Measurements from ENCODE around the gene CKS2.
"Not testable (repeated sequence)": the region's sequence is repeated elsewhere in the genome, so short reads cannot be mapped to it uniquely, and the experiment has no call there.

The CKS2 gene

DNA sequence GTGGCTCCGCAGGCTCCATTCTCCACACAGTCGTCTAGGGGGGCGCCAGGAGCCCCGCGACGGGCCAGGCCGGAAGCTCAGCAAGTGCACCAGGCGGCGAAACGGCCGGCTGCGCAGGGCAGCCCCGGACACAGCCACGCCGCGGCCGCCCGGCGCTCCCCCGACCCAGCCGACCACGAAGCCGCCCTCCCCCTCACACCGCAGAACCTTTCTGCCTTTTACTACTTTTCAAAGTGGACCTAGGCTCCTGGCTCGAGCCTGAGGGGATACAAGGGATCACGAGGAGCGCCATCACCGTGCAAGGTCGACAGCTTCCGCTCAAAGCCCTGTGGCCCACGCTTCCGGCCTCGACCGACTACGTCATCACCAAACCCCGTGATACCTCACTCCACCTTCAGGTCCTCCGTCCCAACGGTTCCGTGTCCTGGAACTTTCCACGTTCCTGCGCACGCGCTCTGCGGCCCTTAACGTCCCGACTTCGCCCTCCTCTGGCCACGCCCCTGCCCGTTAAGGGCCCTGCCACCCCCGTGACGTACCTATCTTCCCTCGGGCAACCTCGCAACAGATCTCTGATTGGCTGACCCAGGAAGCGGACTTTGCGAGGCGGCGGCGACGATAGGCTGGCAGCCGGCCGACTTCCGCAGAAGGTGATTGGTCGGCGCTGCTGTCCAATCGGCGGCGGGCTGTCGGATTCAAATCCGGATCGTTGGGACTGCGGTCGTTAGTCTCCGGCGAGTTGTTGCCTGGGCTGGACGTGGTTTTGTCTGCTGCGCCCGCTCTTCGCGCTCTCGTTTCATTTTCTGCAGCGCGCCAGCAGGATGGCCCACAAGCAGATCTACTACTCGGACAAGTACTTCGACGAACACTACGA is at the start of gene CKS2:
CKS2 (plus strand) TSS at position 721 of the 871 bp plus-strand sequence; CDS start at position 819, 98 bp downstream.
- peak; percentile 90 for DNase-seq (ENCODE audit: extremely low spot score, insufficient read length, low read depth)
- peak; percentile 100 for FAIRE-seq

GRCh38 chr9:89273528-89274279 is 37.3 kb upstream of the CKS2 start:
- no peak for DNase-seq (ENCODE audit: extremely low spot score, insufficient read length, low read depth)
- FAIRE-seq = no peak

DNA sequence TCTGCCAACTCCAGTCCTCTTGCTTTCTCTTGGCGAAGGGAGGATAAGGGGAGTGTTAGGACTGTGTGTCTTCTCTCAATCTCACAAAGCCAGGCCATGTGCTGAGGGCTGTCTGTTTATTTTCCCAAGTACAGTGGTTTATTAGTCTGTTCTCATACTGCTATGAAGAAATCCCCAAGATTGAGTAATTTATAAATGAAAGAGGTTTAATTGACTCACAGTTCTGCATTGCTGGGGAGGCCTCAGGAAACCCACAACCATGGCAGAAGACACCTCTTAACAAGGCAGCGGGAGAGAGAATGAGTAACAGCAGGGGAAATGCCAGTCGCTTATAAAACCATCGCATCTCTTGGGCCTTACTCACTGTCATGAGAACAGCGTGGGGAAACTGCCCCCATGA is 36.2 kb upstream of the CKS2 start:
- DNase-seq (ENCODE audit: extremely low spot score, insufficient read length, low read depth) (no peak), FAIRE-seq (no peak)

- DNase-seq (ENCODE audit: extremely low spot score, insufficient read length, low read depth); FAIRE-seq: not testable (repeated sequence)
Measured at GRCh38 chr9:89276040-89276439, 35.0 kb upstream of the CKS2 start.

GRCh38 chr9:89277043-89277442 is 34.0 kb upstream of the CKS2 start:
- no peak for FAIRE-seq
- no peak for DNase-seq (ENCODE audit: extremely low spot score, insufficient read length, low read depth)

- no peak for DNase-seq (ENCODE audit: extremely low spot score, insufficient read length, low read depth)
- peak; percentile 72 for FAIRE-seq
Measured at GRCh38 chr9:89277454-89277853, 33.5 kb upstream of the CKS2 start.

- FAIRE-seq (no peak), DNase-seq (ENCODE audit: extremely low spot score, insufficient read length, low read depth) (no peak)
Measured at GRCh38 chr9:89278551-89278950, 32.4 kb upstream of the CKS2 start.

DNA sequence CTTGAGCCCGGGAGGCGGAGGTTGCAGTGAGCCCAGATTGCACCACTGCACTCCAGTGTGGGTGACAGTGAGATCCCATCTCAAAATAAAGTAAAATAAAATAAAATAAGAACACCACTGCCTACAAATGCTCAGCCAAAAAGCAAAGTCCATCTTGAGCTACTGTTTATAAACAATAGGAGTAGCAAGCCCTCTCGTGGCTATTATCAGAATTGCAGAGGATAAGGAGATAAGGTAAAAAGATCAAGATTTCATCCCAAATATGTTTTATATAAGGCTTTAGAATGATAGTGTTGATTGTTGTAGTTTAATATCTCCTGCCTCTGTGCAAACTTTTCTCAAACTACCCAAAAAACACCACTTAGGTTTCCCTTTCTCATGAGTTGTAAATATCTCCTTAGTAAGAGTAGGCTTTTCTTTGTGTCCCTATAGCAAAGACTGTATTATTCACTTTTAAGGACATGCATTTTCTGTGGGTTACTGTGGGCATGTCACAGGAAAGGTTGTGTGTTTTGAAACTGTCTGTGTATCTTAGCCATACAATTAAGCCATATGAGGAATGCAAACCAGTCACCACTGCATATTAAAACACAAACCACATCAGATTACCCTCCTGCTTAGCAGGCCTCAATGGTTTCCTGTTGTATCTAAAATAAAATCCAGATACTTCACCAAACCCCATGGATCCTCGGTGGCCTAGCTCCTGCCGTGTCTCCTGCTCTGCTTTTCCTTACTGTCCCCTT is 31.8 kb upstream of the CKS2 start:
- FAIRE-seq (peak; percentile 76), DNase-seq (ENCODE audit: extremely low spot score, insufficient read length, low read depth) (no peak)

DNA sequence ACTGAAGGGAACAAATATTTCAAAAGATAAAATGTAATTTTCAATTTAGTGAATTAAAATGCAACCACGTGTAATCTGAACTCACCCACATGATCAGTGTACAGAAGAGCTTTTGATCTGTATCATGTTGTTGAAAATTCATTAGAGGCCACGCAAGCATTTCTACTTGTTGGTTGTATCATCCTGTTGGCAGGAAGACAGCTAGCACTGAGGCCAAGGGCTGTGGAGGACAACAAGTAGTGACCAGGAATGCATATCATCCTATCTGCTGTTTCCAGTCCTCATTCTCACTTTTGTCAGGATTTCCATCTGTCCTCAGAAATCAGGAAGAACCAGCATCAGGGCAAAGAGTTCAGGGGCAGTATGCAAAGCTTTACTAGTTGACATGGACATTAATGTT is 29.9 kb upstream of the CKS2 start:
- FAIRE-seq (no peak), DNase-seq (ENCODE audit: extremely low spot score, insufficient read length, low read depth) (no peak)

DNA sequence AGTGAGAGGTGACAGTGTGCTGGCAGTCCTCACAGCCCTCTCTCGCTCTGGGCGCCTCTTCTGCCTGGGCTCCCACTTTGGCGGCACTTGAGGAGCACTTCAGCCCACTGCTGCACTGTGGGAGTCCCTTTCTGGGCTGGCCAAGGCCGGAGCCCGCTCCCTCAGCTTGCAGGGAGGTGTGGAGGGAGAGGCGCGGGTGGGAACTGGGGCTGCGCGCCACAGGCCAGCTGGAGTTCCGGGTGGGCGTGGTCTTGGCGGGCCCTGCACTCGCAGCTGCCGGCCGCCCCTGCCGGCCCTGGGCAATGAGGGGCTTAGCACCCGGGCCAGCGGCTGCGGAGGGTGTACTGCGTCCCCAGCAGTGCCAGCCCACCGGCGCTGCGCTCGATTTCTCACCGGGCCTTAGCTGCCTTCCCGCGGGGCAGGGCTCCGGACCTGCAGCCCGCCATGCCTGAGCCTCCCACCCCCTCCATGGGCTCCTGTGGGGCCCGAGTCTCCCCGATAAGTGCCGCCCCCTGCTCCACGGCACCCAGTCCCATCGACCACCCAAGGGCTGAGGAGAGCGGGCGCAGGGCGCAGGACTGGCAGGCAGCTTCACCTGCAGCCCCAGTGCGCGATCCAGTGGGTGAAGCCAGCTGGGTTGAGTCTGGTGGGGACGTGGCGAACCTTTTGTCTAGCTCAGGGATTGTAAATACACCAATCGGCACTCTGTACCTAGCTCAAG is 28.6 kb upstream of the CKS2 start:
- FAIRE-seq; DNase-seq (ENCODE audit: extremely low spot score, insufficient read length, low read depth): not testable (repeated sequence)

GRCh38 chr9:89284076-89284475 is 26.9 kb upstream of the CKS2 start:
- FAIRE-seq = no peak
- DNase-seq (ENCODE audit: extremely low spot score, insufficient read length, low read depth) = no peak

DNA sequence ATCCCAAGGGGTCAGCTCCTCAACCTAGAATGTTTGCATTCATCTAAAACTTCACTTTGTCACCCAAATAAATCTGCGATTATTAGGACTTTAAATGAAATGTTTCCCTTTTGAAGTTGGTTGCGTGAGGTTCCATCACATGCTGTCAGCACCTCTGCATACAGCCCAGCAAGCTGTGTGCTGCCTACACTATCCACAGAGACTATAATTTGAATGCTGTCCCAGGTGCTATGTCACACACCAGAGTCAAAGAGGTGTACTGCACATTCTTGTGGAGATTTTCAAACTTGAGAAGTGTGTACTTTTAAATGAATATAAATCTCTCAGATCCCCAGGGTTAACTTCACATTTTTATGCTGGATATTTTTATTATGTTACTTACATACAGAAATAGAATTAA is 19.3 kb upstream of the CKS2 start:
- FAIRE-seq (no peak), DNase-seq (ENCODE audit: extremely low spot score, insufficient read length, low read depth) (no peak)

- no peak for FAIRE-seq
Measured at GRCh38 chr9:89293014-89293413, 18.0 kb upstream of the CKS2 start.

GRCh38 chr9:89295400-89295799 is 15.6 kb upstream of the CKS2 start:
- no peak for DNase-seq (ENCODE audit: extremely low spot score, insufficient read length, low read depth)
- FAIRE-seq = no peak

More at GRCh38 chr9:89293014-89293413, 18.0 kb upstream of the CKS2 start:
- DNase-seq (ENCODE audit: extremely low spot score, insufficient read length, low read depth) = no peak

DNA sequence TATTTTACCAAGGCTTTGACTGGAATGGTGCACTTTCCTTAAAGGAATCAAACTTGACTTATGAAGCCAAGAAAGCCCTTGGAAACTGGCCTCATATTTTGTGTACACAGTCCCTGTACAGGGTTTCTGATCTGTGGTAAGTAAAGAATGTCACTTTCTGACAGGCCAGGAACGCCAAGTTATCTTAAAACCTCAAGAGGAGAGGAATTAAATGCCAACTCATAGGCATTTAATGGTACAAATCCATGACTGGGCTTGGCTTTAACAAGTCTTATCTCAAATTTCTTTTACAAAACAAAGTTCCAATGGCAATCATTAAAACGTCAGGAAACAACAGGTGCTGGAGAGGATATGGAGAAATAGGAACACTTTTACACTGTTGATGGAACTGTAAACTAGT is 9.0 kb upstream of the CKS2 start:
- DNase-seq (ENCODE audit: extremely low spot score, insufficient read length, low read depth); FAIRE-seq: not testable (repeated sequence)

DNA sequence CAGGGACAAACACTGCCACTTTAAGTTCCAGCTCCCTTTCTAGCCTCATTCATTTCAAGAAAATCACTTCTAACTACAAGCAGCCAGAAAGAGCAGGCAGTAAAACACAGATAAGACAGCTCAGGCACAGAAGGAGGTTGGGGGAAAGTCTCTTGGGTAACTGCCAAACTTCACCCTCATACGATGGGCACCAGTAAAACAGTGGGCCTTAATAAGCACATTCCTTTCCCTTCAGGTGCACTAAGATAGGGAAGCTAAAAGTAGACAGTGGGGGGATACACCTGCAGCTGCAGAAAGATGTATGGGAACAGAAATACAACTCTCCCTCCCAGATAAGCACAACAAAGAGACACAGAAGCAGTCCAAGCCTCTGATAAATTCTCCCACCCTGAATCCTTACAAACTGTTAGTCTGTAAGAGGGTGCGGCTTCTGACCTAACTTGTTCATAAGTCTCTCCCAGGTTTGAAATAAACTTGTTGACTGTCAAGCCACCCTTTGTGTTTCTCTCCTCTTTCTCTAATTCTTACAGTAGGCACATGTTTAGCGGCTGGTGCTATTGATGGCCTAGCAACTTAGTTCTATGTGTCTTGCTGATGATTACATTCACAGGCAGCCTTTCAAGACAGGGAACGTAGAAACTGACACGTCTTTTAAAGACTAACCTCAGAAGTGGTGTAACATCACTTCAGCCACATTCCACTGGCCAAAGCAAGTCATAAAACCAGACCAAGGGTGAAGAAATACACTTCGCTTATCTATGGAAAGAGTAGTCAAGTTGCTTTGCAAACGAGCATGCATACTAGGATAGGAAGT is 6.8 kb upstream of the CKS2 start:
- no peak for DNase-seq (ENCODE audit: extremely low spot score, insufficient read length, low read depth)
- no peak for FAIRE-seq

DNA sequence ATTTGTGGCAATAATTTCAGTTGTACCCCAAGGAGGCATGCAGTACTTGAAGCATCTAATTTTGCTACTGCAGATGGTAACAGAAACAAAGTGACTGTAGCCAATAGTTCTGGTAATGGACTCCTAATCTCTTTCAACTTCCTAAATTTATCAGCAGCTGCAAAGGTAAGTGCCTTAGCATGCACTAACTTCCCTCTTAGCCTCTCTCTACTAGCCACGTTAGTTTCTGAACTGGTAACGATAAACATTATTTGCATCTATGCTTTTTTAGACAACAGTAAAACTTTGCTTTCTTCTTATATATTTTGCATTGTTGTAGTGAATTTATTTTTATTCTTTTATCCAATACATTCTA is 6.2 kb upstream of the CKS2 start:
- FAIRE-seq = peak; percentile 29
- no peak for DNase-seq (ENCODE audit: extremely low spot score, insufficient read length, low read depth)

DNA sequence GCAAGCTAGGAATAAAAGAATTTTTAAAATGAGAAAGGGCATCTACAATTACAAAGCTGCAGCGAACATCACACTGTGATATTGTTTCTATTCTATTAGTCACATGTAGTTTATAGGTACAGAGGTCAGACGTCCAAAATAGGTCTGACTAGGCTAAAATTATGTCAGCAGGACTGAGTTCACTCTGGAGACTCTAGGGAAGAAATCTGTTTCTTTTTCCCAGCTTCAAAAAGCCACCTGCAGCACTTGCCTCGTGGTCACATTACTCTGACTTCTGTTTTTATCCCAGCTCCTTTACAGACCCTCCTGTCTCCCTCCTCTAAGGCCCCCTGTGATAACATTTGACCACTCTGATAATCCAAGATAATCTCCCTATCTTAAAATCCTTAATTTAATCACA is 5.1 kb upstream of the CKS2 start:
- DNase-seq (ENCODE audit: extremely low spot score, insufficient read length, low read depth) (no peak), FAIRE-seq (no peak)

DNA sequence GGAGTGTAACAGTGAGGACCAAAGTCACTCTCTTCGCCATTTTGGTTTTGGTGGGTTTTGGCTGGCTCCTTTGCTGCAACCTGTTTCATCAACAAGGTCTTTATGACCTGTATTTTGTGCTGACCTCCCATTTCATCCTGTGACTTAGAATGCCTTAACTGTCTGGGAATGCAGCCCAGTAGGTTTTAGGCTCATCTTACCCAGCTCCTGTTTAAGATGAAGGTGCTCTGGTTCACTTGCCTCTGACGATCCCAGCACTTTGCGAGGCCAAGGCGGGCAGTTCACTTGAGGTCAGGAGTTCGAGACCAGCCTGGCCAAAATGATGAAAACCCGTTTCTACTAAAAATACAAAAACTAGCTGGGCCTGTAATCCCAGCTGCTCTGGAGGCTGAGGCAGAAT is 1.8 kb upstream of the CKS2 start:
- FAIRE-seq (no peak), DNase-seq (ENCODE audit: extremely low spot score, insufficient read length, low read depth) (no peak)

All from GM18507 (cell line).